ENCODE results near the gene FAM124A. TPM values are rescaled to one million over a fixed set of nuclear protein-coding genes. Genes with fewer than 3 reads are reported as not detected.

The FAM124A gene
- total RNA-seq, 1 donor from 2014 or later, result 3.9 TPM

DNA sequence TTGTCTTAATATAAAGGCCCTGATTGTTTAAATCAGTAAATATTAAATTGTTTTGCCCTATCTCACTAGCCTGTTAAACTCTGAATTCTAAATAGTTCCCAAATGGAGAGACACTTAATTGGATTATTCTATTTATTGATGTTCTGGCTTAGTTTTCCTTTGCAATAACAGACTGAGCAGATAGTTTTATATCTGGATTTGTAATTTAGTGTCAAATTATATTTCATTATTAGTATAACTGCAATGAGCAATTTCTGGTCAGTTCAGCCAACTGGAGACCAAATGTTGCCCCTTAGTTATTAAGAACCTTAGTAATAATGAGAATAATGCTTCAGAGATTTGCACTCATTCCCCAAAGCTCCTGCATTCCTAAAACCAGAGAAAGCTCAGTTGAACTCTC is 10.1 kb downstream of the FAM124A start:
- intact Hi-C loops (cut with DNase I), result no loop called here
- ATAC-seq (no peak), DNase-seq (no peak)
- Histone ChIP-seq H3K4me1 (peaks cover 9% of the 10 kb centered on the region), H3K36me3 (no peaks in the 10 kb centered on the region), H3K9me3 (no peaks in the 10 kb centered on the region), H3K4me3 (no peak overlapping the region), H3K27me3 (no peaks in the 10 kb centered on the region), H3K27ac (no peak overlapping the region)
- TF ChIP-seq CTCF (IDR thresholded peaks at IDR 0.05), result no peak

GRCh38 chr13:51233117-51233826 is 11.1 kb downstream of the FAM124A start:
- Histone ChIP-seq H3K4me1 (peaks cover 9% of the 10 kb centered on the region), H3K27ac (no peak overlapping the region), H3K36me3 (no peaks in the 10 kb centered on the region), H3K27me3 (no peaks in the 10 kb centered on the region), H3K4me3 (no peak overlapping the region), H3K9me3 (no peaks in the 10 kb centered on the region)
- intact Hi-C loops (cut with DNase I), result no loop called here
- TF ChIP-seq CTCF (IDR thresholded peaks at IDR 0.05), result no peak
- ATAC-seq, result no peak
- no peak for DNase-seq

DNA sequence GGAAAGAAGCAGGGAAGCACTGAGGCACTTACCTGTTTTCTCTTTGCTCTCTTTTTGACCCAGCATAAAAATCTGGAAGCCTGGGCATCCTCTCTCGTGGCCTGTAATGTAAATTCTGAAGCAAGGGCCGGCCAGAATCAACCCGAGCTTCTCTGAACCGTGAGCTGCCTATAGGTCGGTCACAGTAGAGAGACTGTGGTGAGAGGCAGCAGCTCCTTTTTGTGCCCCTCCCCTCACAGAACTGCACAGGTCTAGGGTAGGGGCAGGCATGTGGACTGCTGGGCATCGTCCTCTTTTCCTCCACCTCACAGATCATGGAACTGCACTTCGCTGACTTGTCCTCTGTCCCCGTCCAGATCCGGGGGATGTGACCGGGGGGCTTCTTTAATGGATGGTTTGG is 12.5 kb downstream of the FAM124A start:
- Histone ChIP-seq H3K4me3 (no peak overlapping the region), H3K27me3 (no peaks in the 10 kb centered on the region), H3K4me1 (peaks cover 9% of the 10 kb centered on the region), H3K9me3 (no peaks in the 10 kb centered on the region), H3K36me3 (no peaks in the 10 kb centered on the region), H3K27ac (no peak overlapping the region)
- intact Hi-C loops (cut with DNase I), result no loop called here
- DNase-seq (no peak), ATAC-seq (no peak)
- no peak for TF ChIP-seq CTCF (IDR thresholded peaks at IDR 0.05)

GRCh38 chr13:51235186-51235585 is 13.0 kb downstream of the FAM124A start:
- intact Hi-C loops (cut with DNase I), result no loop called here
- H3K4me3 ChIP-seq, result no peak overlapping the region
- H3K9me3 ChIP-seq, result no peaks in the 10 kb centered on the region
- TF ChIP-seq CTCF (IDR thresholded peaks at IDR 0.05), result no peak
- no peaks in the 10 kb centered on the region for H3K27me3 ChIP-seq
- H3K27ac ChIP-seq, result no peak overlapping the region
- ATAC-seq, result no peak
- peaks cover 8% of the 10 kb centered on the region for H3K4me1 ChIP-seq
- H3K36me3 ChIP-seq, result no peaks in the 10 kb centered on the region
- no peak for DNase-seq

DNA sequence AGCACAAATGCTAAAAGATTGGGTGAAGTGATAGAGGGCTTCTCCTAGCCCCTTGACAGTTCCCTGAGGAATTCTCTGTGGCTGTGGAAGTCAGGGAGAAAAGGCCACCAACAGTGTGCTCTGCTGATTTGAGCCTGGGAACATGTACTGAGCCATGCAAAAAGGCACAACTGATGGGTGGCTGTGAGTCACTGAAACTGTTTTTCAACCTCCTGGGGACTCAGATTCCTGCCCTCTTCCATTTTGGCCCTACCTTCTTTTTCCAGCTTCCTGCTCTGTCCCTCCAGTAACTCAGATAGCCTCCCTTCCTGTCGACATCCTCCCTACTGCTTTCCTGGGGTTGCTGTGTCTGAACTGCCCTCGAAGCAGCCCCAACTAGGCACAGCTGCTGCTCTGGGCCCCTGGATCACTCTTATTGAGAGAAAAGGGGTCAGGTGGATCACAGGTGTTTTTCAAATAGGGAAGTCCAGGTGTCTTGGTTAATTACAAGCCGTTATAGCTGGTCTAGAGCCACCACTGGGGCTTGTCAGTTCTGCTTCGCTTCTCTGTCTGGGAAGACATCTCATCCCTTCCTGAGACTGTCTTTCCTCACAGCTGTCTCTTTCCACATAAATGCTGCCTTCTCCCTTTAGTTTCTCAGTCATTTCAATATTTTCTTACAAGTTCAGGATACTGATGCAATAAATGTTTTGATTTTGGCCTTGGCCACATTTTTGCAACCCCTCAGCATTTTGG is 13.7 kb downstream of the FAM124A start:
- TF ChIP-seq CTCF (IDR thresholded peaks at IDR 0.05), result no peak
- DNase-seq, result no peak
- Histone ChIP-seq H3K4me1 (peaks cover 1% of the 10 kb centered on the region), H3K27ac (no peak overlapping the region), H3K27me3 (no peaks in the 10 kb centered on the region), H3K36me3 (no peaks in the 10 kb centered on the region), H3K4me3 (no peak overlapping the region), H3K9me3 (no peaks in the 10 kb centered on the region)
- ATAC-seq, result no peak
- intact Hi-C loops (cut with DNase I), result no loop called here

All from upper lobe of right lung (tissue), 1 donor.